Lung (tissue), 12 donors: ENCODE data around the gene PRKAR1B. TPM values are rescaled to one million over a fixed set of nuclear protein-coding genes. Genes with fewer than 3 reads are reported as not detected.

Experiments
- ATAC-seq: fragments of 200-7000 bp; cut with Tn5 transposase; one replicate; pipeline ENCODE4 v1.9.1; 2020; ENCODE audit warnings: moderate number of reproducible peaks; ENCODE audit not compliant: insufficient read depth, low FRiP score
- DNase-seq, 3 donors: peaks; one replicate each; pipeline ENCODE4 v3.0.0-alpha.2; 2013 to 2017
- H3K27ac ChIP-seq, 2 donors: one replicate each; pipeline ENCODE4 v1.5.1; 2013; ENCODE audit warnings: mild to moderate bottlenecking in 2 of 2, moderate library complexity in 2 of 2, control low read depth in 1 of 2, inconsistent platforms in 1 of 2, low read depth in 1 of 2, low read length in 1 of 2
- H3K27me3 ChIP-seq, 3 donors: one replicate each; pipeline ENCODE4 v1.5.1; 2013; ENCODE audit warnings: low read length in 2 of 3; ENCODE audit not compliant: control insufficient read depth in 3 of 3, insufficient read depth in 3 of 3
- H3K36me3 ChIP-seq, 4 donors: one replicate each; pipeline ENCODE4 v1.5.1; 2013; ENCODE audit warnings: low read length in 4 of 4, mild to moderate bottlenecking in 1 of 4, moderate library complexity in 1 of 4; ENCODE audit not compliant: control insufficient read depth in 4 of 4, insufficient read depth in 4 of 4
- H3K4me1 ChIP-seq, 5 donors: one replicate each; pipeline ENCODE4 v1.5.1; 2013; ENCODE audit warnings: low read length in 5 of 5, mild to moderate bottlenecking in 2 of 5, moderate library complexity in 1 of 5; ENCODE audit not compliant: control insufficient read depth in 5 of 5, insufficient read depth in 5 of 5
- H3K4me3 ChIP-seq: one replicate; pipeline ENCODE4 v1.5.1; 2013; ENCODE audit warnings: mild to moderate bottlenecking, control low read depth, moderate library complexity
- H3K9ac ChIP-seq, 2 donors: one replicate each; pipeline ENCODE4 v1.5.1; 2013; ENCODE audit warnings: low read length in 2 of 2, control low read depth in 1 of 2; ENCODE audit not compliant: insufficient read depth in 1 of 2
- H3K9me3 ChIP-seq, 4 donors: one replicate each; pipeline ENCODE4 v1.5.1; 2013; ENCODE audit warnings: low read length in 3 of 4, mild to moderate bottlenecking in 1 of 4, moderate library complexity in 1 of 4; ENCODE audit not compliant: control insufficient read depth in 4 of 4, insufficient read depth in 3 of 4
- WGBS, 2 donors: extraction: QIAGEN DNeasy Blood & Tissue Kit; methylation state at CpG; one replicate each; pipeline ENCODE4 v1.1.7; 2013; 5-methylcytosine and 5-hydroxymethylcytosine counted together
- polyA plus RNA-seq, 2 donors: library from polyadenylated mRNA; stranded (reverse); fragments of 200-250 nt; gene quantifications; one replicate each; pipeline ENCODE4 v1.2.1, GENCODE V29; 2013
- total RNA-seq, 2 donors: library from RNA; depleted of rRNA in 1 of 2; stranded (reverse); fragments of >200 nt in 1 of 2; gene quantifications; one replicate each; pipeline ENCODE4 v1.2.1, GENCODE V29; 2014 to 2021
- TF ChIP-seq, protein P1 (sequence below): IDR thresholded peaks from 2 replicates; pipeline ENCODE4 v1.5.1; 2012; ENCODE audit warnings: mild to moderate bottlenecking; ENCODE audit errors: control extremely low read depth, extremely low read depth
- donor health status: control.
- donor health status: control.
- donor health status: Bipolar disorder and iron deficiency.
- donor health status: healthy.
- donor health status: DM: yes; HTN: yes; CAD: no.

The PRKAR1B gene
- total and polyA plus RNA-seq, 4 donors, result 11.3 to 32.0 (median 16.3) TPM

DNA sequence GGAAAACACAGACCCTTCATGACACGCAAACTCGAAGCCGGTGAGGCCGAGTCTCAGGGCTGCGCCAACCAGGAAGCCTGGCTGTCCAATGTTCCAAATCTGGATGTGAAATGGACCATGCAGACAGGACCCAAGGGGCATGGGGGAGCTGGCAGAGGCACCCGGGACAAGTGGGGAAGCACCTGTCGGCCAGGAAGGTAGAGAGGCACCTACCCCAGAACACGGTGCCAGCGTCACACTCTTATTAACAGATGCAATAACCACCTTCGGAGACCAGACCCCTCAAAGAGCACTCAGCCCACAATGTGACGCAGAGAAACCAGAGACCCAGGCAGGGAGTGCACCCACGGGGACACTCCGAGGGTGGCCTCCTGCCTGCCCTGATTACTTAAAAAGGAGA is 119.1 kb downstream of the PRKAR1B start:
- no peak overlapping the region for H3K4me3 ChIP-seq
- H3K27ac ChIP-seq, result peak overlapping the region in 1 of 2 donors; percentile 52
- DNase-seq (no peak), ATAC-seq (no peak)
- H3K27me3 ChIP-seq, result no peaks in the 10 kb centered on the region
- TF ChIP-seq, protein P1, sequence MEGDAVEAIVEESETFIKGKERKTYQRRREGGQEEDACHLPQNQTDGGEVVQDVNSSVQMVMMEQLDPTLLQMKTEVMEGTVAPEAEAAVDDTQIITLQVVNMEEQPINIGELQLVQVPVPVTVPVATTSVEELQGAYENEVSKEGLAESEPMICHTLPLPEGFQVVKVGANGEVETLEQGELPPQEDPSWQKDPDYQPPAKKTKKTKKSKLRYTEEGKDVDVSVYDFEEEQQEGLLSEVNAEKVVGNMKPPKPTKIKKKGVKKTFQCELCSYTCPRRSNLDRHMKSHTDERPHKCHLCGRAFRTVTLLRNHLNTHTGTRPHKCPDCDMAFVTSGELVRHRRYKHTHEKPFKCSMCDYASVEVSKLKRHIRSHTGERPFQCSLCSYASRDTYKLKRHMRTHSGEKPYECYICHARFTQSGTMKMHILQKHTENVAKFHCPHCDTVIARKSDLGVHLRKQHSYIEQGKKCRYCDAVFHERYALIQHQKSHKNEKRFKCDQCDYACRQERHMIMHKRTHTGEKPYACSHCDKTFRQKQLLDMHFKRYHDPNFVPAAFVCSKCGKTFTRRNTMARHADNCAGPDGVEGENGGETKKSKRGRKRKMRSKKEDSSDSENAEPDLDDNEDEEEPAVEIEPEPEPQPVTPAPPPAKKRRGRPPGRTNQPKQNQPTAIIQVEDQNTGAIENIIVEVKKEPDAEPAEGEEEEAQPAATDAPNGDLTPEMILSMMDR, result no peak
- H3K36me3 ChIP-seq, result no peaks in the 10 kb centered on the region
- H3K9me3 ChIP-seq, result no peaks in the 10 kb centered on the region
- no peak overlapping the region for H3K9ac ChIP-seq
- 71 to 86% methylated on average over 13 of the region's 13 CpGs for WGBS, 2 donors
- H3K4me1 ChIP-seq, result peaks cover 0 to 24% (median 14%) of the 10 kb centered on the region in 5 donors

DNA sequence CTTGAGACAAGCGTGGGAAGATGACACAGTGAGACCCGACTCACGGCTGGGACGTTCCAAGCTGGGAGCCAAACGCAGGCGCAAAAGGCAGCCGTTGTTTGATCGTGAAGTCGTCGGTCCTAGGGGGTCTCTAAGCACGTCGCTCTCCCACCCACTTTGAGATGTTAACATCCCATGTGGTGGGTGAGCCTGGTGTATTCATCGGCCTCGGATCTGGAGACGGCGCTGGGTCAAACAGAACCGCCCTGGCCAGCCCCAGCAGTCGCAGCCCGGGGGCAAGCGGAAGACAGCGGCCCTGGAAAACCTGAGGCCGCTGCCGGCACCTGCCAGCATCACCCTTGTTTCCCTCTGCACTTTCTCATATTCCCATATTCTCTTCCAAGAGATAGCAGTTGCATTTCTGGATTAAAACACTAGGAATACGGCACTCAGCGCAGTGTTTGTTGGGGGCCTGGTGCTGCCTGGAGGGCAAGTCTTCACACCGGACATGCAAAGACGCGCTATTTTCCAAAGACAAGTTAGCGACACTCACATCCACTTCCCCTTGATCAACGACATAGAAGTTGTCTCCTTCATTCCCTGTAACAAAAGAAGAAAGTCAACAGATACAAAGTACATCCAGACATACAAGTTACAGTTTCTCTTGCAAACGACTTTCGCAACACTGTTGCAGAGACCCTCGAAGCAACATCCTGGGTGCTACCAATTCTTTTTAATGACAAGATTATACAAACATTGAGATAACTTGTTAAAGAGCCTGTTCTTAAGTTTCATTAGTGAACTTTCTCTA is 121.2 kb downstream of the PRKAR1B start:
- peaks cover 0 to 22% (median 9%) of the 10 kb centered on the region in 5 donors for H3K4me1 ChIP-seq
- peak overlapping the region in 1 of 2 donors; percentile 91 for H3K27ac ChIP-seq
- ATAC-seq, result no peak

GRCh38 chr7:604884-605531 is 122.1 kb downstream of the PRKAR1B start:
- Histone ChIP-seq H3K27ac (peak overlapping the region; percentile 57 to 91), H3K27me3 (no peaks in the 10 kb centered on the region), H3K36me3 (peaks cover 0 to under 1% (median 0%) of the 10 kb centered on the region in 4 donors), H3K4me1 (peaks cover 0 to 20% (median under 1%) of the 10 kb centered on the region in 5 donors), H3K4me3 (no peak overlapping the region), H3K9me3 (no peaks in the 10 kb centered on the region), H3K9ac (no peak overlapping the region)
- WGBS, 2 donors, result 65 to 72% methylated on average over 28 of the region's 28 CpGs
- DNase-seq (no peak), ATAC-seq (no peak)
- TF ChIP-seq, protein P1, result no peak

More for the DNA sequence above, 121.2 kb downstream of the PRKAR1B start:
- no peaks in the 10 kb centered on the region for H3K9me3 ChIP-seq
- no peak overlapping the region for H3K4me3 ChIP-seq
- H3K27me3 ChIP-seq, result no peaks in the 10 kb centered on the region
- H3K36me3 ChIP-seq, result no peaks in the 10 kb centered on the region
- whole genome bisulfite sequencing, 2 donors, result 86 to 90% methylated on average over 33 of the region's 33 CpGs
- H3K9ac ChIP-seq, result no peak overlapping the region
- TF ChIP-seq, protein P1, result no peak
- no peak for DNase-seq
